HepG2 (cell line): ENCODE results near the gene PLCXD1. TPM values are rescaled to one million over a fixed set of nuclear protein-coding genes. Genes with fewer than 3 reads are reported as not detected.
A peak's percentile ranks its signal among the peaks of the same experiment; 100 is the strongest.

ENCODE experiments used
- ATAC-seq: fragments of 200-7000 bp; cut with Tn5 transposase; 3 replicates; pipeline ENCODE4 v1.9.1; 2020; ENCODE audit warnings: mild to moderate bottlenecking, moderate library complexity
- BruUV-seq: library from RNA; stranded (reverse); fragments of 400-500 nt; replicated peaks from 2 replicates; lab custom pipeline; 2021; lab: Mats Ljungman, UMichigan
- CTCF ChIA-PET: fragments of 300-600 bp; formaldehyde crosslinking; extraction: SDS; loops from one replicate; lab custom pipeline; 2021; ENCODE audit warnings: low total read pairs, inconsistent platforms, low intra/inter-chr PET ratio; lab: Yijun Ruan, JAX
- POLR2A ChIA-PET: fragments of 350-600 bp; sonication (Branson Sonifier 250); formaldehyde crosslinking; loops from one replicate; lab custom pipeline; 2020; ENCODE audit warnings: antibody characterized with exemption, inconsistent platforms; lab: Yijun Ruan, JAX
- DNase-seq: peaks from one replicate; pipeline ENCODE4 v3.0.0-alpha.2; 2015; ENCODE audit warnings: low spot score
- FAIRE-seq: peaks from 3 replicates; lab custom pipeline; 2011; peaks lifted over from hg19 to GRCh38; lab: Jason Lieb, UNC
- H2AFZ ChIP-seq: one replicate; pipeline ENCODE4 v1.6.1; 2011; ENCODE audit warnings: low read length, inconsistent platforms
- H3K27ac ChIP-seq: fragments of 300-600 bp; 3 replicates; pipeline ENCODE4 v1.8.0; 2011; ENCODE audit warnings: mixed run types, mild to moderate bottlenecking, mixed read lengths, low read length, inconsistent platforms; ENCODE audit not compliant: insufficient read depth; ENCODE audit errors: extremely low read length
- H3K27me3 ChIP-seq, 2 experiments: fragments of 200-600 bp in 1 of 2; 2 replicates in 1 of 2; 3 replicates in 1 of 2; pipeline versions ENCODE4 v1.6.0 to v1.8.0; 2011; ENCODE audit warnings: low read length in 2 of 2, mild to moderate bottlenecking in 2 of 2, moderate library complexity in 2 of 2, inconsistent platforms in 1 of 2; ENCODE audit not compliant: insufficient read depth in 2 of 2, control insufficient read depth in 1 of 2
- H3K36me3 ChIP-seq, 2 experiments: fragments of 200-600 bp in 1 of 2; replicated peaks in 1 of 2; 2 replicates in 1 of 2; 3 replicates in 1 of 2; pipeline versions ENCODE4 v1.5.1 to v1.8.0; 2011; ENCODE audit warnings: low read length in 2 of 2, inconsistent platforms in 1 of 2; ENCODE audit not compliant: insufficient read depth in 2 of 2, control insufficient read depth in 1 of 2
- H3K4me1 ChIP-seq: 2 replicates; pipeline ENCODE4 v1.5.1; 2012; ENCODE audit warnings: low read length, inconsistent platforms; ENCODE audit not compliant: insufficient read depth
- H3K4me2 ChIP-seq: 2 replicates; pipeline ENCODE4 v1.6.0; 2011; ENCODE audit warnings: low read depth, low read length, inconsistent platforms
- H3K4me3 ChIP-seq, 3 experiments: fragments of 200-600 bp in 1 of 3; sonication (generic), shearing (Covaris generic) in 1 of 3; replicated peaks in 1 of 3; 2 replicates each; pipeline ENCODE4 v1.5.1; 2011 to 2016; ENCODE audit warnings: low read length in 3 of 3, inconsistent platforms in 2 of 3, low read depth in 2 of 3, mild to moderate bottlenecking in 2 of 3, control low read depth in 1 of 3, mixed read lengths in 1 of 3; ENCODE audit not compliant: insufficient read depth in 1 of 3
- H3K79me2 ChIP-seq: one replicate; pipeline ENCODE4 v1.6.1; 2011; ENCODE audit warnings: low read length, inconsistent platforms; ENCODE audit not compliant: insufficient read depth
- H3K9ac ChIP-seq: 2 replicates; pipeline ENCODE4 v1.6.0; 2011; ENCODE audit warnings: mild to moderate bottlenecking, low read depth, low read length, inconsistent platforms; ENCODE audit not compliant: insufficient read depth
- H3K9me3 ChIP-seq: 2 replicates; pipeline ENCODE4 v1.5.1; 2012; ENCODE audit warnings: mild to moderate bottlenecking, low read length
- H4K20me1 ChIP-seq: 2 replicates; pipeline ENCODE4 v1.6.0; 2011; ENCODE audit warnings: inconsistent platforms, mild to moderate bottlenecking, low read length, moderate library complexity; ENCODE audit not compliant: insufficient read depth
- CCAR2 ChIP-seq: fragments of 200-400 bp; formaldehyde crosslinking; optimal IDR thresholded peaks from 2 replicates; pipeline ENCODE3; 2018; ENCODE audit warnings: low read depth, mild to moderate bottlenecking, low read length, moderate library complexity
- CREB1 ChIP-seq, 2 experiments: fragments of 450-650 bp in 1 of 2; IDR thresholded peaks; 2 replicates each; pipeline ENCODE4 v1.6.1; 2016 to 2017; ENCODE audit warnings: control low read depth in 1 of 2, mild to moderate bottlenecking in 1 of 2, missing compliant biosample characterization in 1 of 2, missing genetic modification characterization in 1 of 2
- HINFP ChIP-seq: sonication (generic); formaldehyde crosslinking; IDR thresholded peaks from 2 replicates; pipeline ENCODE4 v1.4.0; 2020; ENCODE audit warnings: low read depth, mild to moderate bottlenecking, missing genetic modification reagents
- IKZF4 ChIP-seq: sonication (generic); formaldehyde crosslinking; IDR thresholded peaks from 2 replicates; pipeline ENCODE4 v1.5.1; 2020; ENCODE audit warnings: borderline replicate concordance, mild to moderate bottlenecking, low read depth, missing genetic modification reagents; ENCODE audit errors: not compliant biosample characterization
- MTF1 ChIP-seq: sonication (generic); formaldehyde crosslinking; IDR thresholded peaks from 2 replicates; pipeline ENCODE4 v1.5.0; 2020; ENCODE audit warnings: missing genetic modification reagents
- NR2C2 ChIP-seq: sonication (generic); formaldehyde crosslinking; IDR thresholded peaks from 2 replicates; pipeline ENCODE4 v1.4.0; 2020; ENCODE audit warnings: missing genetic modification reagents, mild to moderate bottlenecking, moderate library complexity, borderline replicate concordance
- PAXIP1 ChIP-seq: sonication (generic); formaldehyde crosslinking; conservative IDR thresholded peaks from 2 replicates; pipeline ENCODE4 v1.4.0; 2020; ENCODE audit warnings: mild to moderate bottlenecking, missing genetic modification reagents, moderate library complexity
- POGZ ChIP-seq: sonication (generic); formaldehyde crosslinking; IDR thresholded peaks from 2 replicates; pipeline ENCODE4 v1.4.0; 2020; ENCODE audit warnings: mild to moderate bottlenecking, missing genetic modification reagents
- RFX3 ChIP-seq: IDR thresholded peaks from 2 replicates; pipeline ENCODE4 v1.6.1; 2016; ENCODE audit warnings: missing biosample characterization, missing genetic modification reagents
- SALL1 ChIP-seq: sonication (generic); formaldehyde crosslinking; IDR thresholded peaks from 2 replicates; pipeline ENCODE4 v1.8.0; 2022; ENCODE audit warnings: mild to moderate bottlenecking, missing genetic modification reagents
- TBX2 ChIP-seq: sonication (generic); formaldehyde crosslinking; IDR thresholded peaks from 2 replicates; pipeline ENCODE4 v1.5.0; 2020; ENCODE audit warnings: missing genetic modification reagents, mild to moderate bottlenecking, borderline replicate concordance
- ZFP62 ChIP-seq: sonication (generic); formaldehyde crosslinking; IDR thresholded peaks from 2 replicates; pipeline ENCODE4 v1.4.0; 2020; ENCODE audit warnings: missing genetic modification reagents
- ZFX ChIP-seq: sonication (generic); formaldehyde crosslinking; IDR thresholded peaks from 2 replicates; pipeline ENCODE4 v1.4.0; 2020; ENCODE audit warnings: mild to moderate bottlenecking, low read depth, missing genetic modification reagents, moderate library complexity
- ZNF501 ChIP-seq: sonication (generic); formaldehyde crosslinking; IDR thresholded peaks from 2 replicates; pipeline ENCODE4 v1.5.1; 2020; ENCODE audit warnings: mild to moderate bottlenecking, moderate library complexity, missing genetic modification reagents
- ZNF550 ChIP-seq: sonication (generic); formaldehyde crosslinking; IDR thresholded peaks from 2 replicates; pipeline ENCODE4 v1.4.0; 2020; ENCODE audit warnings: mild to moderate bottlenecking, missing genetic modification reagents, borderline replicate concordance
- ZNF773 ChIP-seq: sonication (generic); formaldehyde crosslinking; IDR thresholded peaks from 2 replicates; pipeline ENCODE4 v1.4.0; 2020; ENCODE audit warnings: missing genetic modification reagents, borderline replicate concordance
- WGBS: methylation state at CpG from one replicate; pipeline ENCODE4 v1.1.6; 2017; ENCODE audit warnings: low lambda C conversion rate; 5-methylcytosine and 5-hydroxymethylcytosine counted together
- in situ Hi-C: cut with HindIII; loops from 2 replicates; pipeline ENCODE4 v1.10.0; 2017; ENCODE audit warnings: low pct_unique_long_range_greater_than_20kb; ENCODE audit not compliant: extremely low pct_ligation_motif_present
- intact Hi-C: fragments of 100-400 bp; cut with micrococcal nuclease; formaldehyde crosslinking; loops from one replicate; pipeline ENCODE4 v1.10.0; 2022; ENCODE audit not compliant: unreplicated experiment
- polyA plus RNA-seq, 8 experiments: library from polyadenylated mRNA; depleted of rRNA in 3 of 8; stranded (reverse) in 7 of 8; unstranded in 1 of 8; fragments of >200 nt; fragmentation: Illumina TruSeq in 4 of 8; extraction: Trizol in 4 of 8; gene quantifications; 2 replicates each; pipeline versions ENCODE4 v1.2.1 to v1.2.3, GENCODE V29; 2011 to 2016; ENCODE audit warnings: low read depth in 4 of 8, missing spikeins in 1 of 8, mixed read lengths in 1 of 8; ENCODE audit not compliant: insufficient read depth in 1 of 8
- total RNA-seq, 5 experiments: library from RNA; depleted of rRNA; stranded (reverse); fragments of >200 nt; fragmentation: Illumina TruSeq; extraction: Trizol; gene quantifications; 2 replicates each; pipeline ENCODE4 v1.2.3, GENCODE V29; 2016; ENCODE audit warnings: low read depth in 1 of 5

The PLCXD1 gene
- total and polyA plus RNA-seq, 2 of the 13 experiments (the other 11 are each of a cell fraction or from before 2014, with no cell fraction given): 87.7 to 153 TPM

- TF ChIP-seq ZNF550: no peak
These were observed 28.8 kb upstream of the PLCXD1 start (continued) for GRCh38 chrX:252244-252956.

GRCh38 chrX:252957-253291 is 28.3 kb upstream of the PLCXD1 start:
- no peak overlapping the region for H3K4me2 ChIP-seq
- CTCF ChIA-PET: no interaction called here
- no CpG with 5 or more reads among the region's 3 CpGs for WGBS

More at GRCh38 chrX:252957-253291, 28.3 kb upstream of the PLCXD1 start:
- POLR2A ChIA-PET: no interaction called here
- Histone ChIP-seq H3K4me1 (peaks cover 21% of the 10 kb centered on the region), H3K4me3 (no peak overlapping the region), H3K9me3 (no peaks in the 10 kb centered on the region), H3K36me3 (no peaks in the 10 kb centered on the region), H3K79me2 (no peaks in the 10 kb centered on the region), H2AFZ (no peak overlapping the region)
- in situ Hi-C loops: no loop called here
- no peak for DNase-seq
- no peak for TF ChIP-seq ZNF773 (CRISPR knock-in tag)
- no peak for TF ChIP-seq ZFP62
- TF ChIP-seq CREB1 (IDR thresholded peaks at IDR 0.05): no peak
- no peak for TF ChIP-seq CREB1 (CRISPR knock-in tag; IDR thresholded peaks at IDR 0.05)
- no peak for TF ChIP-seq POGZ (CRISPR knock-in tag)
- TF ChIP-seq MTF1 (CRISPR knock-in tag): no peak
- no peak for TF ChIP-seq IKZF4 (CRISPR knock-in tag)
- no peak for TF ChIP-seq RFX3 (CRISPR knock-in tag)
- TF ChIP-seq NR2C2: no peak; the same call in 1 of the 2 replicates
- TF ChIP-seq HINFP (CRISPR knock-in tag): 0 out of 2 replicates have a peak, but pooled peaks have one; percentile 68
- TF ChIP-seq ZNF501 (CRISPR knock-in tag): 0 out of 2 replicates have a peak, but pooled peaks have one; percentile 5
- peak; percentile 6; the same call in 1 of the 2 replicates for TF ChIP-seq SALL1 (CRISPR knock-in tag)
- 0 out of 2 replicates have a peak, but pooled peaks have one; percentile 14 for TF ChIP-seq PAXIP1 (CRISPR knock-in tag)
- no peak for TF ChIP-seq CCAR2
- TF ChIP-seq TBX2 (CRISPR knock-in tag): no peak
- no peak for TF ChIP-seq ZFX (CRISPR knock-in tag)
- TF ChIP-seq, all 625 proteins: peak for 4
- no peak for ATAC-seq
- intact Hi-C loops: no loop called here
- Histone ChIP-seq H3K27me3 (peaks cover 0 to 2% of the 10 kb centered on the region in 2 experiments; a peak in 1 of 5 replicates), H4K20me1 (no peaks in the 10 kb centered on the region), H3K27ac (no peak overlapping the region), H3K9ac (no peak overlapping the region)
- FAIRE-seq: no peak
- no TSS peak for BruUV-seq
